Astrocyte of the cerebellum (primary cell): ENCODE data around the gene IL11.

Source experiments
- DNase-seq: peaks from one replicate; pipeline ENCODE4 v3.0.0-alpha.2; 2011; ENCODE audit warnings: low read depth
- H3K4me3 ChIP-seq: 2 replicates; pipeline ENCODE4 v1.5.1; 2011; ENCODE audit warnings: mild to moderate bottlenecking, low read depth, low read length, moderate library complexity
- in situ Hi-C: cut with HindIII; loops from 2 replicates; pipeline ENCODE4 v1.10.0; 2017; ENCODE audit warnings: low sequenced_read_pairs
- TF ChIP-seq, protein P1 (sequence below): IDR thresholded peaks from 2 replicates; pipeline ENCODE4 v1.5.1; 2012; ENCODE audit warnings: low read length, low read depth, moderate library complexity, mild to moderate bottlenecking; ENCODE audit errors: missing control alignments

IL11 gene

DNA sequence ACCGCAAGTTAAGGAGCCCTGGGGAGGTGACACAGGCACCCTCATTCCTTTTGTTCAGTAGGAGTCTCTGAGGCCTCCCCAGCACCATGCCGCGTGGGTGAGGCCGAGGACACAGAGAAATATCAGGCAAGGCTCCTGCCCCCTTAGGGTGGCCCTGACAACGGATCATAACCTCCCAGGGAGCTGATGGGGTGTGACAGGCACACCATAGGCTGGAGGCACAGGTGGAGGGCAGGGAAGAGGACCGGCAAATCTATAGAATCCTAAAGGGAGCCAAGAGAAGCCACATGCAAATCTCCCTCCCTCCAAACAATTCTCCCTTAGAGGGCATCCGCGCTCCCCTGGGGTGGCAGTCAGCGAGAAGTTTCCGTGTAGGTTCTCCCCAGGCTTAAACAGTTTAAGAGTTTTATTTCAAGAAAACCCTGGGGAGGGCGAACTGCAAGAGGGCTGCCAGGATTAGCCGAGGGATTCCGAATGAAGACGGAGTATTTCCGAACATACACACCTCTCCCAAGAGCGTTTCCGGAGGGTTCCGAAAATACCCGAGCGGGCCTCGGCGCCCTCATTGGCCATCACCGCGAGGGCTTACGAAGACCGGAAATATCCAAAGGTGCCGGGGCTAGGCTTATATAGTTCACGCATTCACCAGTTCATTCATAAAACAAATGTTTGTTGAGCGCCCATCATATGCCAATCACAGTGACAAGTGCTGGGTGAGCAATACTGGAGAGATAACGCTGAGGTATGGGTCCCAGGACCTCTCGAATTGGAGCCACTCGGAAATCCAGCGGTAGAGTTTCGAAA lies 14.9 kb upstream of the IL11 start:
- TF ChIP-seq, protein P1, sequence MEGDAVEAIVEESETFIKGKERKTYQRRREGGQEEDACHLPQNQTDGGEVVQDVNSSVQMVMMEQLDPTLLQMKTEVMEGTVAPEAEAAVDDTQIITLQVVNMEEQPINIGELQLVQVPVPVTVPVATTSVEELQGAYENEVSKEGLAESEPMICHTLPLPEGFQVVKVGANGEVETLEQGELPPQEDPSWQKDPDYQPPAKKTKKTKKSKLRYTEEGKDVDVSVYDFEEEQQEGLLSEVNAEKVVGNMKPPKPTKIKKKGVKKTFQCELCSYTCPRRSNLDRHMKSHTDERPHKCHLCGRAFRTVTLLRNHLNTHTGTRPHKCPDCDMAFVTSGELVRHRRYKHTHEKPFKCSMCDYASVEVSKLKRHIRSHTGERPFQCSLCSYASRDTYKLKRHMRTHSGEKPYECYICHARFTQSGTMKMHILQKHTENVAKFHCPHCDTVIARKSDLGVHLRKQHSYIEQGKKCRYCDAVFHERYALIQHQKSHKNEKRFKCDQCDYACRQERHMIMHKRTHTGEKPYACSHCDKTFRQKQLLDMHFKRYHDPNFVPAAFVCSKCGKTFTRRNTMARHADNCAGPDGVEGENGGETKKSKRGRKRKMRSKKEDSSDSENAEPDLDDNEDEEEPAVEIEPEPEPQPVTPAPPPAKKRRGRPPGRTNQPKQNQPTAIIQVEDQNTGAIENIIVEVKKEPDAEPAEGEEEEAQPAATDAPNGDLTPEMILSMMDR: no peak
- DNase-seq: peak; percentile 88
- peak overlapping the region; percentile 97 for H3K4me3 ChIP-seq
- in situ Hi-C loops: loop anchor here (5.0 kb wide), 1 partner anchor 208 kb away; no protein-coding TSS in a partner anchor

DNA sequence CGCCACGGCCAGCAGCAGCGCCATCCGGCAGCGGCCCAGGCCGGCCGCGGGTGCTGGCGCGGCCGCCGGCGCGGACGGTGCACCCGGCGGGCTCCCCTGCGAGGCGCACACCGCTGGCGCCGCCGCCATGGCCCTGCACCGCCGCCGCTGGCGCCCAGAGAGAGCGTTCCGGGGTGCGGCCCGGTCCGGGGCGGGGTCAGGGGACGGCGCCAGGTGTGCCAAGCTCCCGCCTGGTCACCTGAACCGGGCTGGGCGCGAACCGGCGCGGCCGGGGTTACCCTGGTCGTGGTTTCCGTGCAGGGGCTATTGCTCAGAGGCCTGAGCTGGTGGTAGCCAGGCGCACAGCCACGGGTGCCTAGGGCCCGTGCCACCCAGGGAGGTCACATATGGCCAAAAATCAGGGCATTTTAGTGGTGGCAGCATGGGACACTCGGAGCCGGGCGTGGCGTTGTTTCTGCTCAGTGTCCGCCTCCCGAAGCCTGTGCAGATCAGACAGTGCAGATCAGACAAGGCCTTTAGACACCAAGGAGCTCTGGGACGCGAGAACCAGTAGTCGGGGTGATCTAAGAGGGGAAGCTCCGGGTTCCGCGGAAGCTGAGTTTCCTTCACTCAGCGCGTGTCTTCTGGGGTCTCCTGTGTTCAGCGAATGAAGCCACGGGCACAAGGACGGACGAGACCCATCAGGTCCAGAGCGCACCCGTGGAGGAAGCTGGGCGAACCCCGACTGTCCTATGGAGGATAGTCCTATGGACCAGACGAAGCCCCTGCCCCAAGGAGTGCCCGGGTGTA lies 14.1 kb upstream of the IL11 start, which contains the start of gene TMEM238:
Gene TMEM238 (minus strand): TSS at position 162 of the 789 bp plus-strand sequence. CDS start 33 bp downstream, at position 129.
- in situ Hi-C loops: no loop called here
- TF ChIP-seq, protein P1: no peak
- no peak for DNase-seq
- peak within 1 kb of the TSS; percentile 97 for H3K4me3 ChIP-seq

DNA sequence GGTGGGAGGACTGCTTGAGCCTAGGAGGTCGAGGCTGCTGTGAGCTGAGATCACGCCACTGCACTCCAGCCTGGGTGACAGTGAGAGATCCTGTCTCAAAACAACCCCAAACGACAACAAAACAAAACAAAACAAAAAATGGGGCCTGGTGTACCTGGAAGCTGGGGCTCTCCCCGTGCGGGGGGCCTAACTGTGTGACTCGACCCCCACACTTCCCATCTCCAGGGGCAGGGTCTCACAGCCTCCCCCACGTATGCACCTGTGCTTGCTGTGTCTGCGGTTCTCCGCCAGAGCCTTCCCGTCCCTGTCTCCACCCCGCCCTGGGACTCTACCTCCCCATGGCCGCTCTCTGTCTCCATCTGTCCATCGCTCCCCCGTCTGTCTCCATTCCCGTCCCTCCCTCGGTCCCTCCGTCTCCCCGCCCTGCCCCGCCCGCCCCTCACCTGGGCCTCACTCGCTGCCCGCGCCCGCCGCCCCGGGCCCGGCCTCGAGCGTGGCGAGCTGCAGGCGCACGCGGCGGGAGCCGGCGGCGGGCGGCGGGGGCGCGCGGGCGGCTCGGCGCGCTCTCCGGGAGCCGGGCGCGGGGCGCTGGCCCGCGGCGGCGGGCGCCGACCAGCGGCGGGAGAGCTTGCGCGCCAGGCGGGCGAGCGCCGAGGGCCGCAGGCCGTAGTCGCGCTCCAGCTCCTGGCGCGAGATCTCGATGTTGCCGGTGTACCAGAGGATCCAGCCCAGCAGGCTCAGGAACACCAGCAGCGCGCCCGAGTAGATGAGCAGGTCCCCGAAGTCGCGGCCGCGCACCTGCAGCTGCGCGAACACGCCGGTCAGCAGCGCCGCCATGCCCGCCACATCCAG lies 13.2 kb upstream of the IL11 start:
- no peak for DNase-seq
- TF ChIP-seq, protein P1: no peak

DNA sequence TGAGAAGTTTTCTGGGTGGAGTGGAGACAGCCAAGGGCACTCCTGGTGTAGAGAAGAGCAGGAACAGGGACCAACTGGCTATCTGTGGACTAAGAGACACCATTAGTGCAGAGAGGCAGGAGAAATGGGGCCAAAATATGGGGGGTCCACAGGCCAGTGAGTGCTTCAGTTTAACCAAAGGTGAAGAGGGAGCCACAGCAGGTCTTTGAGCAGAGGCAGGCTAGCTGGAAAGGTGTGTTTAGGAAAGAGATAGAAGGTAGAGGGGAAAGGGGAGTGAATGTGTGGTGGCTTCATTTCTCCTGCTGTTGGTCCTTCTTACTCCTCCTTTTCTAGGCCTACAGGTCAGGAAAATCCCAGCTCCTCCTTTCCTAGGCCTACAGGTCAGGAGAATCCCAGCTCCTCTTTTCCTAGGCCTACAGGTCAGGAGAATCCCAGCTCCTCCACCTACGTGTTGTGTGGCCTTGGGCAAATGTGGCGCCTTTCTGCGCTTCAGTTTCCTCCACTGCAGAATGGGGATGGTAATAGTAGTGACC lies 12.3 kb upstream of the IL11 start:
- in situ Hi-C loops: no loop called here
- no peak for DNase-seq
- TF ChIP-seq, protein P1: no peak
- no peak overlapping the region for H3K4me3 ChIP-seq

More for the DNA sequence above, 13.2 kb upstream of the IL11 start:
- H3K4me3 ChIP-seq: peak overlapping the region; percentile 26
- in situ Hi-C loops: no loop called here

DNA sequence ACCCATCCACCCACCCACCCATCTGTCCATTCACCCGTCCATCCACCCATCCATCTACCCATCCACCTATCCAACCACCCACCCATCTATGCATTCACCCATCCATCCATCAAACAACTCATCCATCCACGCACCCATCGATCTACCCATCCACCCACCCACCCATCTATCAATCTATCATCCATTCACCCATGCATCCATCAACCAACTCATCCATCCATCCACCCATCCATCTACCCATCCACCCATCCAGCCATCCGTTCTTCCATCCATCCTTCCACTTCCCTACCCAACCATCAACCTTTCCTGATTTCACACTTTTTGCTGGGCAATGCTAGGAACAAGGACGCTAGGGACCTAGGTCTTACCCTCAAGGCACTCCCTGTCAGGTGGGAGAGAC lies 11.8 kb upstream of the IL11 start:
- in situ Hi-C loops: no loop called here
- H3K4me3 ChIP-seq: no peak overlapping the region
- TF ChIP-seq, protein P1: no peak
- DNase-seq: no peak
